Endodermal cell (in vitro differentiated cells): ENCODE data around the gene IL4I1. TPM values are rescaled to one million over a fixed set of nuclear protein-coding genes. Genes with fewer than 3 reads are reported as not detected.
A peak's percentile ranks its signal among the peaks of the same experiment; 100 is the strongest.
"Not testable (repeated sequence)": the region's sequence is repeated elsewhere in the genome, so short reads cannot be mapped to it uniquely, and the experiment has no call there.

Experiments
- DNase-seq: peaks from one replicate; pipeline ENCODE4 v3.0.0-alpha.2; 2017
- H3K27ac ChIP-seq: 2 replicates; pipeline ENCODE4 v1.5.1; 2013; ENCODE audit warnings: mild to moderate bottlenecking, low read depth, low read length, moderate library complexity
- H3K27me3 ChIP-seq: 2 replicates; pipeline ENCODE4 v1.6.1; 2013; ENCODE audit warnings: mild to moderate bottlenecking, low read length, moderate library complexity; ENCODE audit not compliant: insufficient read depth, control insufficient read depth, poor library complexity, severe bottlenecking
- H3K36me3 ChIP-seq: 2 replicates; pipeline ENCODE4 v1.7.0; 2013; ENCODE audit warnings: mild to moderate bottlenecking, low read length, moderate library complexity; ENCODE audit not compliant: control insufficient read depth, insufficient read depth
- H3K4me1 ChIP-seq: one replicate; pipeline ENCODE4 v1.7.0; 2013; ENCODE audit warnings: low read length; ENCODE audit not compliant: control insufficient read depth, insufficient read depth
- H3K4me3 ChIP-seq: 2 replicates; pipeline ENCODE4 v1.5.1; 2013; ENCODE audit warnings: mild to moderate bottlenecking, low read length, moderate library complexity
- H3K9ac ChIP-seq: 2 replicates; pipeline ENCODE4 v1.6.1; 2013; ENCODE audit warnings: mild to moderate bottlenecking, low read length, moderate library complexity; ENCODE audit not compliant: poor library complexity, severe bottlenecking; ENCODE audit errors: extremely low read depth
- H3K9me3 ChIP-seq: 2 replicates; pipeline ENCODE4 v1.6.1; 2013; ENCODE audit warnings: mild to moderate bottlenecking, low read length, moderate library complexity; ENCODE audit not compliant: control insufficient read depth
- H3K27ac Mint-ChIP-seq: 2 replicates; pipeline ENCODE4 v1.8.0; 2020; ENCODE audit warnings: mixed read lengths
- H3K27me3 Mint-ChIP-seq: 2 replicates; pipeline ENCODE4 v1.8.0; 2021; ENCODE audit warnings: mild to moderate bottlenecking, mixed read lengths; ENCODE audit not compliant: insufficient read depth
- H3K36me3 Mint-ChIP-seq: 2 replicates; pipeline ENCODE4 v1.8.0; 2020; ENCODE audit warnings: low read depth, mixed read lengths
- H3K4me1 Mint-ChIP-seq: 2 replicates; pipeline ENCODE4 v1.8.0; 2020; ENCODE audit warnings: mixed read lengths
- H3K4me3 Mint-ChIP-seq: 2 replicates; pipeline ENCODE4 v1.8.0; 2020; ENCODE audit warnings: mild to moderate bottlenecking, moderate library complexity, mixed read lengths
- H3K9me3 Mint-ChIP-seq: 2 replicates; pipeline ENCODE4 v1.8.0; 2020; ENCODE audit warnings: mild to moderate bottlenecking, mixed read lengths
- CTCF ChIP-seq: fragments of 200-600 bp; sonication (generic); conservative IDR thresholded peaks from 2 replicates; pipeline ENCODE4 v1.5.0; 2021; ENCODE audit warnings: antibody characterized with exemption, mild to moderate bottlenecking
- WGBS, 2 experiments: methylation state at CpG; one replicate each; pipeline versions ENCODE4 v1.1.5 to v1.1.7; 2013; ENCODE audit warnings: missing lambda C conversion rate in 2 of 2, mixed read lengths in 1 of 2; ENCODE audit not compliant: insufficient coverage in 1 of 2, insufficient read length in 1 of 2; 5-methylcytosine and 5-hydroxymethylcytosine counted together
- total RNA-seq, 2 donors: library from RNA; stranded (reverse); fragmentation: NEBNext Ultra II Directional in 1 of 2; extraction: Animal tissue kit (Norgen Biotek cat#: 25700) in 1 of 2; gene quantifications; 2 replicates in 1 of 2; 3 replicates in 1 of 2; pipeline ENCODE4 v1.2.1, GENCODE V29; 2021

Gene IL4I1
- total RNA-seq, 2 donors from 2014 or later: 0.97 TPM; not detected in 1

- Histone ChIP-seq H3K4me3 (peak overlapping the region; percentile 100), H3K9me3 (no peaks in the 10 kb centered on the region), H3K27ac (no peak overlapping the region), H3K9ac (no peak overlapping the region), H3K36me3 (peaks cover 70% of the 10 kb centered on the region), H3K27me3 (no peaks in the 10 kb centered on the region), H3K4me1 (peaks cover 7% of the 10 kb centered on the region)
- 95 to 96% methylated on average over 12 to 14 of the region's 14 CpGs for WGBS, 2 experiments
- no peak for TF ChIP-seq CTCF
- peaks cover 10% of the 10 kb centered on the region for H3K4me1 Mint-ChIP-seq
- peaks cover 59% of the 10 kb centered on the region for H3K36me3 Mint-ChIP-seq
- peak overlapping the region; percentile 83 for H3K4me3 Mint-ChIP-seq
- no peak for DNase-seq
- no peaks in the 10 kb centered on the region for H3K9me3 Mint-ChIP-seq
- no peaks in the 10 kb centered on the region for H3K27me3 Mint-ChIP-seq
- no peak overlapping the region for H3K27ac Mint-ChIP-seq
These were observed 31.0 kb upstream of the IL4I1 start for GRCh38 chr19:49927526-49928264.

- H3K4me1 Mint-ChIP-seq: peaks cover 16% of the 10 kb centered on the region
- H3K4me1 ChIP-seq: peaks cover 7% of the 10 kb centered on the region
- H3K9me3 ChIP-seq: no peaks in the 10 kb centered on the region
- H3K9me3 Mint-ChIP-seq: no peaks in the 10 kb centered on the region
- H3K27me3 Mint-ChIP-seq: no peaks in the 10 kb centered on the region
- H3K9ac ChIP-seq: no peak overlapping the region
- peak; percentile 28 for DNase-seq
- H3K4me3 Mint-ChIP-seq: no peak overlapping the region
- no peak overlapping the region for H3K27ac Mint-ChIP-seq
- WGBS, 2 experiments: 96 to 100% methylated on average over 1 to 10 of the region's 10 CpGs
- no peak overlapping the region for H3K4me3 ChIP-seq
- H3K36me3 Mint-ChIP-seq: peaks cover 62% of the 10 kb centered on the region
- no peak overlapping the region for H3K27ac ChIP-seq
- no peaks in the 10 kb centered on the region for H3K27me3 ChIP-seq
- peaks cover 69% of the 10 kb centered on the region for H3K36me3 ChIP-seq
- no peak for TF ChIP-seq CTCF
These were observed 29.8 kb upstream of the IL4I1 start for GRCh38 chr19:49926515-49926914.

- Histone ChIP-seq H3K4me1 (peaks cover 7% of the 10 kb centered on the region), H3K4me3 (no peak overlapping the region), H3K27me3 (no peaks in the 10 kb centered on the region), H3K36me3 (peaks cover 62% of the 10 kb centered on the region), H3K9ac (no peak overlapping the region), H3K27ac (no peak overlapping the region), H3K9me3 (no peaks in the 10 kb centered on the region)
- DNase-seq: no peak
- Mint-ChIP-seq H3K27ac (no peak overlapping the region), H3K4me3 (no peak overlapping the region), H3K9me3 (no peaks in the 10 kb centered on the region), H3K27me3 (no peaks in the 10 kb centered on the region), H3K36me3 (peaks cover 67% of the 10 kb centered on the region), H3K4me1 (peaks cover 20% of the 10 kb centered on the region)
- WGBS, 2 experiments: 95 to 100% methylated on average over 2 to 5 of the region's 5 CpGs
- no peak for TF ChIP-seq CTCF
These were observed 28.8 kb upstream of the IL4I1 start for GRCh38 chr19:49925486-49925885.

- not testable (repeated sequence) for H3K27ac ChIP-seq, H3K9me3 Mint-ChIP-seq, H3K9ac ChIP-seq, H3K27me3 Mint-ChIP-seq, H3K4me3 Mint-ChIP-seq, H3K27ac Mint-ChIP-seq, H3K9me3 ChIP-seq, H3K4me3 ChIP-seq, DNase-seq, H3K4me1 ChIP-seq, H3K27me3 ChIP-seq
- H3K4me1 Mint-ChIP-seq: peaks cover 20% of the 10 kb centered on the region
- peaks cover 62% of the 10 kb centered on the region for H3K36me3 Mint-ChIP-seq
- 93 to 97% methylated on average over 3 to 13 of the region's 13 CpGs for WGBS, 2 experiments
- peaks cover 63% of the 10 kb centered on the region for H3K36me3 ChIP-seq
These were observed 28.2 kb upstream of the IL4I1 start for GRCh38 chr19:49924881-49925210.
